ENCODE measurements around the gene MREG.
"Not testable (repeated sequence)": the region's sequence is repeated elsewhere in the genome, so short reads cannot be mapped to it uniquely, and the experiment has no call there.

DNA sequence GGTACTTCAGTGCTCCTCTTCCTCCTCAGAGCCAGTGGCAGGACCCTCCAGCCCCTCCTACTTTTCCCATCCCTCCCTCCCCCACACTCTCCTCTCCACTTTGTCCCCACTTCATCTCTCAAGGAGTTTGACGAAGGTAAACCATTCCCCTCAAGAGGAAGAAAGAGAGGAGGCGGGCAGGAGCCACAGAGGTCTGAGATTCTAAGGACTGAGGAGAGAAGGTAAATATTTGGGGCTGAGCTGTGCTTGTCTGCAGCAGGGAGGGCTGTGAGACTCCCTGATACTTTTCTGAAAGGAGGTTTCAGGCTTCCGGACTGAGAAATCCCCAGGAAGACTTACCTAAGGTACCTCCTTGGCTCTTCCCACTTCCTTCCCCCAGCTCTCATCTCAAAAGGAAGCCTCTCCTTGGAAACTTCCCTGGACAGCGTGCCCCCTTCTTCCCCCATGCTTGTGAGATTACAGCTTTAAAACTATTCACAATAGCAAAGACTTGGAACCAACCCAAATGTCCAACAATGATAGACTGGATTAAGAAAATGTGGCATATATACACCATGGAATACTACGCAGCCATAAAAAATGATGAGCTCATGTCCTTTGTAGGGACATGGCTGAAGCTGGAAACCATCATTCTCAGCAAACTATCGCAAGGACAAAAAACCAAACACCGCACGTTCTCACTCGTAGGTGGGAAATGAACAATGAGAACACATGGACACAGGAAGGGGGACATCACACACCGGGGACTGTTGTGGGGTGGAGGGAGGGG, 55.8 kb downstream of the MREG start:
- TF ChIP-seq, protein P1, sequence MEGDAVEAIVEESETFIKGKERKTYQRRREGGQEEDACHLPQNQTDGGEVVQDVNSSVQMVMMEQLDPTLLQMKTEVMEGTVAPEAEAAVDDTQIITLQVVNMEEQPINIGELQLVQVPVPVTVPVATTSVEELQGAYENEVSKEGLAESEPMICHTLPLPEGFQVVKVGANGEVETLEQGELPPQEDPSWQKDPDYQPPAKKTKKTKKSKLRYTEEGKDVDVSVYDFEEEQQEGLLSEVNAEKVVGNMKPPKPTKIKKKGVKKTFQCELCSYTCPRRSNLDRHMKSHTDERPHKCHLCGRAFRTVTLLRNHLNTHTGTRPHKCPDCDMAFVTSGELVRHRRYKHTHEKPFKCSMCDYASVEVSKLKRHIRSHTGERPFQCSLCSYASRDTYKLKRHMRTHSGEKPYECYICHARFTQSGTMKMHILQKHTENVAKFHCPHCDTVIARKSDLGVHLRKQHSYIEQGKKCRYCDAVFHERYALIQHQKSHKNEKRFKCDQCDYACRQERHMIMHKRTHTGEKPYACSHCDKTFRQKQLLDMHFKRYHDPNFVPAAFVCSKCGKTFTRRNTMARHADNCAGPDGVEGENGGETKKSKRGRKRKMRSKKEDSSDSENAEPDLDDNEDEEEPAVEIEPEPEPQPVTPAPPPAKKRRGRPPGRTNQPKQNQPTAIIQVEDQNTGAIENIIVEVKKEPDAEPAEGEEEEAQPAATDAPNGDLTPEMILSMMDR (conservative IDR thresholded peaks at IDR 0.05; ENCODE audit: low read length), result not testable (repeated sequence)
- not testable (repeated sequence) for TF ChIP-seq EZH2phosphoT487 (IDR thresholded peaks at IDR 0.05; ENCODE audit: borderline replicate concordance)
